Fibroblast of lung (primary cell): ENCODE measurements around the gene CMTM3. TPM values are rescaled to one million over a fixed set of nuclear protein-coding genes. Genes with fewer than 3 reads are reported as not detected.
A peak's percentile ranks its signal among the peaks of the same experiment; 100 is the strongest.

ENCODE experiments used
- DNase-seq, 2 donors: peaks; one replicate each; pipeline versions ENCODE4 v3.0.0 to v3.0.0-alpha.2; 2010; ENCODE audit warnings: low read depth in 2 of 2
- H2AFZ ChIP-seq: 2 replicates; pipeline ENCODE4 v1.5.1; 2012; ENCODE audit warnings: low read length, control low read depth, inconsistent platforms
- H3K27ac ChIP-seq: 2 replicates; pipeline ENCODE4 v1.5.1; 2011; ENCODE audit warnings: low read length, control low read depth; ENCODE audit not compliant: insufficient read depth
- H3K27me3 ChIP-seq: 2 replicates; pipeline ENCODE4 v1.5.1; 2011; ENCODE audit warnings: mild to moderate bottlenecking, low read length; ENCODE audit not compliant: control insufficient read depth, insufficient read depth
- H3K36me3 ChIP-seq: 2 replicates; pipeline ENCODE4 v1.5.1; 2011; ENCODE audit warnings: low read length; ENCODE audit not compliant: control insufficient read depth, insufficient read depth
- H3K4me1 ChIP-seq: 2 replicates; pipeline ENCODE4 v1.5.1; 2011; ENCODE audit warnings: low read length; ENCODE audit not compliant: control insufficient read depth, insufficient read depth; ENCODE audit errors: extremely low read depth
- H3K4me2 ChIP-seq: 2 replicates; pipeline ENCODE4 v1.5.1; 2011; ENCODE audit warnings: low read length, control low read depth; ENCODE audit not compliant: insufficient read depth; ENCODE audit errors: extremely low read depth
- H3K4me3 ChIP-seq, 4 experiments: fragments of 200-600 bp in 1 of 4; sonication (generic) in 1 of 4; replicated peaks in 1 of 4; 2 replicates each; pipeline ENCODE4 v1.5.1; 2011 to 2016; ENCODE audit warnings: low read length in 4 of 4, low read depth in 3 of 4, mild to moderate bottlenecking in 3 of 4, control low read depth in 2 of 4, inconsistent platforms in 1 of 4, mixed read lengths in 1 of 4; ENCODE audit not compliant: insufficient read depth in 1 of 4; ENCODE audit errors: control extremely low read depth in 1 of 4
- H3K79me2 ChIP-seq: 2 replicates; pipeline ENCODE4 v1.5.1; 2012; ENCODE audit warnings: mild to moderate bottlenecking, low read length, inconsistent platforms; ENCODE audit not compliant: control insufficient read depth, insufficient read depth
- H3K9ac ChIP-seq: 2 replicates; pipeline ENCODE4 v1.5.1; 2011; ENCODE audit warnings: mild to moderate bottlenecking, low read length, control low read depth; ENCODE audit not compliant: insufficient read depth
- H3K9me3 ChIP-seq: 2 replicates; pipeline ENCODE4 v1.5.1; 2012; ENCODE audit warnings: low read depth, low read length; ENCODE audit not compliant: control insufficient read depth, insufficient read depth
- H4K20me1 ChIP-seq: 2 replicates; pipeline ENCODE4 v1.5.1; 2011; ENCODE audit warnings: low read length; ENCODE audit not compliant: control insufficient read depth, insufficient read depth; ENCODE audit errors: extremely low read depth
- EZH2 ChIP-seq: IDR thresholded peaks from 2 replicates; pipeline ENCODE4 v1.5.1; 2012; ENCODE audit warnings: low read length, control low read depth, mild to moderate bottlenecking; ENCODE audit errors: missing control alignments
- polyA plus RNA-seq, 2 donors: library from polyadenylated mRNA; depleted of rRNA in 1 of 2; stranded (reverse) in 1 of 2; unstranded in 1 of 2; fragments of >200 nt; gene quantifications; 2 replicates each; pipeline ENCODE4 v1.2.1, GENCODE V29; 2011 to 2012; ENCODE audit warnings: missing spikeins in 1 of 2
- total RNA-seq: library from RNA; depleted of rRNA; stranded (reverse); fragments of >200 nt; gene quantifications from 2 replicates; pipeline ENCODE4 v1.2.1, GENCODE V29; 2014
- TF ChIP-seq, protein P1 (sequence below), 2 donors: IDR thresholded peaks in 1 of 2; conservative IDR thresholded peaks in 1 of 2; 1 replicate in 1 of 2; 2 replicates in 1 of 2; pipeline ENCODE4 v1.5.1; 2011 to 2012; ENCODE audit warnings: low read length in 2 of 2, control low read depth in 1 of 2, inconsistent platforms in 1 of 2, low read depth in 1 of 2, mild to moderate bottlenecking in 1 of 2

CMTM3 gene
- total and polyA plus RNA-seq, 2 donors (not counting 1 experiment from before 2014, with no cell fraction given), result 10.1 to 18.6 TPM

DNA sequence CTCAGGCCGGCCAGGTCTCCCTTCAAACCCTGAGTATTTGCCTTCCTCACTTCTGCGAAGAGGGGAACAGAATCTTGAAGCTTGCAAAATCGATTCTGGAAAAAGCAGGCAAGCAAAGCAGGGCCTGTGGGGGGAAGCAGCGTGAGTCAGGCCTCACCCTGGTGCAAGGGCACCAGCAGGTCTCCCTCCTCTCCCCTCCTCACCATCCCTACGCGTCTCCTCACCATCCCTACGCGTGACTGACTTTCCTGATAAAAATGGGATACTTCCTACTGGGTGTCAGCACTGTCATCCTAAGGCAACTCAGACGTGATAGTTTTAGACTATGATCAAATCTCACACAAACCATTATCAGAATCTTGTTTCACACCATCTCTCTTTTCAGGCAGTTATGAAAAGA is 12.1 kb downstream of the CMTM3 start:
- H3K36me3 ChIP-seq, result peaks cover 5% of the 10 kb centered on the region
- H3K79me2 ChIP-seq, result no peaks in the 10 kb centered on the region
- no peak overlapping the region for H3K9ac ChIP-seq
- TF ChIP-seq EZH2, result no peak
- TF ChIP-seq, protein P1, sequence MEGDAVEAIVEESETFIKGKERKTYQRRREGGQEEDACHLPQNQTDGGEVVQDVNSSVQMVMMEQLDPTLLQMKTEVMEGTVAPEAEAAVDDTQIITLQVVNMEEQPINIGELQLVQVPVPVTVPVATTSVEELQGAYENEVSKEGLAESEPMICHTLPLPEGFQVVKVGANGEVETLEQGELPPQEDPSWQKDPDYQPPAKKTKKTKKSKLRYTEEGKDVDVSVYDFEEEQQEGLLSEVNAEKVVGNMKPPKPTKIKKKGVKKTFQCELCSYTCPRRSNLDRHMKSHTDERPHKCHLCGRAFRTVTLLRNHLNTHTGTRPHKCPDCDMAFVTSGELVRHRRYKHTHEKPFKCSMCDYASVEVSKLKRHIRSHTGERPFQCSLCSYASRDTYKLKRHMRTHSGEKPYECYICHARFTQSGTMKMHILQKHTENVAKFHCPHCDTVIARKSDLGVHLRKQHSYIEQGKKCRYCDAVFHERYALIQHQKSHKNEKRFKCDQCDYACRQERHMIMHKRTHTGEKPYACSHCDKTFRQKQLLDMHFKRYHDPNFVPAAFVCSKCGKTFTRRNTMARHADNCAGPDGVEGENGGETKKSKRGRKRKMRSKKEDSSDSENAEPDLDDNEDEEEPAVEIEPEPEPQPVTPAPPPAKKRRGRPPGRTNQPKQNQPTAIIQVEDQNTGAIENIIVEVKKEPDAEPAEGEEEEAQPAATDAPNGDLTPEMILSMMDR (conservative IDR thresholded peaks at IDR 0.05 in 1 of 2, IDR thresholded peaks at IDR 0.05 in 1 of 2; ENCODE audit: low read depth in 1 of 2, low read length in 2 of 2), result no peak
- H2AFZ ChIP-seq, result no peak overlapping the region
- H3K9me3 ChIP-seq, result no peaks in the 10 kb centered on the region
- H4K20me1 ChIP-seq, result no peaks in the 10 kb centered on the region
- no peak overlapping the region for H3K4me3 ChIP-seq
- peaks cover 24% of the 10 kb centered on the region for H3K4me1 ChIP-seq
- H3K27ac ChIP-seq, result no peak overlapping the region
- peak in 1 of 2 donors; percentile 63 for DNase-seq
- no peak overlapping the region for H3K4me2 ChIP-seq
- H3K27me3 ChIP-seq, result no peaks in the 10 kb centered on the region

DNA sequence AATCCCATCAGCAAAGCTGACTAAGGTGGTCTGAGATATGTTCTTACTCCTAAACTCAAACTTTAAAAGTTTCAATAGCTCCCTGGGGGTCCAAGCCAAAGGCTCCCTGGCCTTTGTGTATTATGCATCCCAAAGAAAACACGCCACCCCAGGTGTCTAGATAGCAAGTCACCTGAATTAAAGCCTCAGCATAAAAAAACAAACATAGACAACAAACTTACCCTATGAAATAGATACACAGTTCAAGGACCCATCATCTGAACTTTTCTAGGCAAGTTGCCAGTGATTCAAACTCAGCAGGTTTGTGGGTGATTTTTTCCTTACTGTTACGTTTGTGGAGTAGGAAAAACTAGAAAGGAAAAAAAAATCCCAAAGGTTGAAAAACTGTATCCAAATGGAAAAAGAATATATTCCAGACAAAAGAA is 12.5 kb downstream of the CMTM3 start:
- peak in 1 of 2 donors; percentile 46 for DNase-seq
- no peaks in the 10 kb centered on the region for H4K20me1 ChIP-seq
- no peaks in the 10 kb centered on the region for H3K79me2 ChIP-seq
- peaks cover 24% of the 10 kb centered on the region for H3K4me1 ChIP-seq
- no peak for TF ChIP-seq EZH2
- TF ChIP-seq, protein P1 (conservative IDR thresholded peaks at IDR 0.05 in 1 of 2, IDR thresholded peaks at IDR 0.05 in 1 of 2; ENCODE audit: low read depth in 1 of 2, low read length in 2 of 2), result no peak
- H3K9me3 ChIP-seq, result no peaks in the 10 kb centered on the region
- peaks cover 5% of the 10 kb centered on the region for H3K36me3 ChIP-seq
- H2AFZ ChIP-seq, result no peak overlapping the region
- no peak overlapping the region for H3K9ac ChIP-seq
- no peak overlapping the region for H3K4me3 ChIP-seq
- H3K4me2 ChIP-seq, result no peak overlapping the region
- no peak overlapping the region for H3K27ac ChIP-seq
- H3K27me3 ChIP-seq, result no peaks in the 10 kb centered on the region

DNA sequence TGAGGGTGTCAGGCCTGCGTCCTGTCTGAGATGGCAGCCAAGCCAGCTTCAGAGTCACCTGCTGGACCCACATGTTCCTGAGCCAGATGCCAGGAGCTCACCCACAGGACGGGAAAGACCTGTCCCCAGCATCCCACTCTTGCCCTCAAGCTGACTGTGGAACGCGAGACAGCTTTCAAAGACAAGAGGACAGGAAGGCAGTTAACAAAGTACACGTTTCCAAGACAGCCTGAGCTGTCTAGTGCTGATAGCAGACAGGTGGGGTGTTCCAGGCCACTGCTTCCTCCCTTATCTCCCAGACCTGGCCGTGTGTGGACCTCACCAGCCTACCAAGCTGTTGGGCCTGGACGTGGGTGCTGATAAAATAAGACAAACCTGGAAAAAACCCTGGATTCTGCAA is 13.2 kb downstream of the CMTM3 start:
- H2AFZ ChIP-seq, result no peak overlapping the region
- H3K4me3 ChIP-seq, result no peak overlapping the region
- H3K4me1 ChIP-seq, result peaks cover 24% of the 10 kb centered on the region
- TF ChIP-seq EZH2, result no peak
- TF ChIP-seq, protein P1 (conservative IDR thresholded peaks at IDR 0.05 in 1 of 2, IDR thresholded peaks at IDR 0.05 in 1 of 2; ENCODE audit: low read depth in 1 of 2, low read length in 2 of 2), result no peak
- H3K36me3 ChIP-seq, result peaks cover 1% of the 10 kb centered on the region
- no peaks in the 10 kb centered on the region for H4K20me1 ChIP-seq
- H3K27ac ChIP-seq, result no peak overlapping the region
- no peaks in the 10 kb centered on the region for H3K9me3 ChIP-seq
- H3K4me2 ChIP-seq, result no peak overlapping the region
- H3K79me2 ChIP-seq, result no peaks in the 10 kb centered on the region
- DNase-seq, result peak in 1 of 2 donors; percentile 25
- H3K9ac ChIP-seq, result no peak overlapping the region
- H3K27me3 ChIP-seq, result no peaks in the 10 kb centered on the region
